RWPE2 (cell line): Measurements from ENCODE around the gene DEDD2.

Source experiments
- ATAC-seq: fragments of 200-7000 bp; cut with Tn5 transposase; 3 replicates; pipeline ENCODE4 v1.9.1; 2021; ENCODE audit warnings: low read depth
- DNase-seq: peaks from one replicate; pipeline ENCODE4 v3.0.0-alpha.2; 2020; ENCODE audit warnings: low spot score
- H3K27ac ChIP-seq: fragments of 450-650 bp; 2 replicates; pipeline ENCODE4 v1.5.1; 2017; ENCODE audit warnings: mild to moderate bottlenecking; ENCODE audit not compliant: poor library complexity, severe bottlenecking
- H3K27me3 ChIP-seq: fragments of 250-450 bp; sonication (Bioruptor Pico); 2 replicates; pipeline ENCODE4 v1.5.1; 2021; ENCODE audit warnings: mild to moderate bottlenecking, moderate library complexity; ENCODE audit not compliant: insufficient read depth, poor library complexity, severe bottlenecking
- H3K36me3 ChIP-seq: fragments of 250-450 bp; sonication (Bioruptor Pico); 2 replicates; pipeline ENCODE4 v1.5.1; 2020; ENCODE audit warnings: low read depth, mild to moderate bottlenecking, moderate library complexity
- H3K4me1 ChIP-seq: fragments of 250-450 bp; sonication (Bioruptor Pico); 2 replicates; pipeline ENCODE4 v1.5.1; 2021; ENCODE audit warnings: mild to moderate bottlenecking, moderate library complexity; ENCODE audit not compliant: insufficient read depth, poor library complexity, severe bottlenecking
- H3K4me3 ChIP-seq: fragments of 250-450 bp; sonication (Bioruptor Pico); 2 replicates; pipeline ENCODE4 v1.5.1; 2021; ENCODE audit warnings: mild to moderate bottlenecking, moderate library complexity; ENCODE audit not compliant: severe bottlenecking
- H3K9me3 ChIP-seq: fragments of 250-450 bp; sonication (Bioruptor Pico); 2 replicates; pipeline ENCODE4 v1.5.1; 2021; ENCODE audit warnings: mild to moderate bottlenecking, moderate library complexity; ENCODE audit not compliant: severe bottlenecking
- TF ChIP-seq, protein P1 (sequence below): fragments of 450-650 bp; IDR thresholded peaks from one replicate; pipeline ENCODE4 v1.5.1; 2017; ENCODE audit warnings: mild to moderate bottlenecking, moderate library complexity; ENCODE audit not compliant: poor library complexity, severe bottlenecking

Gene DEDD2

DNA sequence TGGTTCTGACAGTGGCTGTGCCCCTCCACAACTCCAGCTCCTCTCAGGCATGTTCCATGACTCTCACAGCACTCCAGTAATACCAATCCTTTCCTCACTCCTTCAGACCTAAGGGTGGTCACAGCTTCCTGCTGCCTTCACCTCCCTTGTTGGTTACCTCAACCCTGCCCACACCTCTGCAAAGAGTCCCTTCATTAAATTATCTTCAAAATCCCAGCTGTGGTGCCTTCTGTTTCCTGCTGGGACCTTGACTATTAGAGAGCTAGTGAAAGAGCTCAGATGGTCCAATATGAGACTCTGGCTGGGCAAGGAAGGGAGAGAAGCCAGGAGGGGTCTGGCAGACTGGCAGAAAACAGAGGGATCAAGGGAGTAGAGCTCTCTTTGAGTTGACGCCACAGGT, 26.1 kb downstream of the DEDD2 start:
- H3K36me3 ChIP-seq: no peaks in the 10 kb centered on the region
- H3K4me3 ChIP-seq: no peak overlapping the region
- TF ChIP-seq, protein P1, sequence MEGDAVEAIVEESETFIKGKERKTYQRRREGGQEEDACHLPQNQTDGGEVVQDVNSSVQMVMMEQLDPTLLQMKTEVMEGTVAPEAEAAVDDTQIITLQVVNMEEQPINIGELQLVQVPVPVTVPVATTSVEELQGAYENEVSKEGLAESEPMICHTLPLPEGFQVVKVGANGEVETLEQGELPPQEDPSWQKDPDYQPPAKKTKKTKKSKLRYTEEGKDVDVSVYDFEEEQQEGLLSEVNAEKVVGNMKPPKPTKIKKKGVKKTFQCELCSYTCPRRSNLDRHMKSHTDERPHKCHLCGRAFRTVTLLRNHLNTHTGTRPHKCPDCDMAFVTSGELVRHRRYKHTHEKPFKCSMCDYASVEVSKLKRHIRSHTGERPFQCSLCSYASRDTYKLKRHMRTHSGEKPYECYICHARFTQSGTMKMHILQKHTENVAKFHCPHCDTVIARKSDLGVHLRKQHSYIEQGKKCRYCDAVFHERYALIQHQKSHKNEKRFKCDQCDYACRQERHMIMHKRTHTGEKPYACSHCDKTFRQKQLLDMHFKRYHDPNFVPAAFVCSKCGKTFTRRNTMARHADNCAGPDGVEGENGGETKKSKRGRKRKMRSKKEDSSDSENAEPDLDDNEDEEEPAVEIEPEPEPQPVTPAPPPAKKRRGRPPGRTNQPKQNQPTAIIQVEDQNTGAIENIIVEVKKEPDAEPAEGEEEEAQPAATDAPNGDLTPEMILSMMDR: no peak
- no peak for DNase-seq
- ATAC-seq: no peak
- peaks cover 4% of the 10 kb centered on the region for H3K9me3 ChIP-seq
- H3K27ac ChIP-seq: peak overlapping the region; percentile 33
- no peaks in the 10 kb centered on the region for H3K27me3 ChIP-seq
- peaks cover 15% of the 10 kb centered on the region for H3K4me1 ChIP-seq

DNA sequence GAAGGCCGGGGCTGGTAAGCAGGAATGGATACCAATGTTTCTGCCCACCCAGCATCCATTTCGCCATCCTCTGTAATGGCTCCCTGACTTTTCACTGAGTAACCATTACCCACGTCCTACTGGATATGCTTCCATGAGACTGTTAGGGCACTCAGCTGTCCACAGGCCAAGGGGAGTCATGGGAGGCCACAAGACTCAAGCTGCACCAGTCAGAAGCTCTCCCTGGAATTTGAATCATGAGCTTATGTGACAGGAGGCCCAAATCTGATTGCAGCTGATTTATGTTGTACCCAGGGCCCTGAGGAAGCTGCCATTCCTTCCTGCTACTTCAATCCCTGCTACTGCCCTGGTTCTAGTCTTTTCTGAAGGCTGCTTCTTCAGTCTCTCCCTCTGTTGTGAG, 28.3 kb downstream of the DEDD2 start:
- peaks cover 15% of the 10 kb centered on the region for H3K4me1 ChIP-seq
- ATAC-seq: no peak
- H3K27me3 ChIP-seq: no peaks in the 10 kb centered on the region
- DNase-seq: no peak
- TF ChIP-seq, protein P1: no peak
- no peak overlapping the region for H3K27ac ChIP-seq
- no peaks in the 10 kb centered on the region for H3K36me3 ChIP-seq
- peaks cover 4% of the 10 kb centered on the region for H3K9me3 ChIP-seq
- H3K4me3 ChIP-seq: no peak overlapping the region

DNA sequence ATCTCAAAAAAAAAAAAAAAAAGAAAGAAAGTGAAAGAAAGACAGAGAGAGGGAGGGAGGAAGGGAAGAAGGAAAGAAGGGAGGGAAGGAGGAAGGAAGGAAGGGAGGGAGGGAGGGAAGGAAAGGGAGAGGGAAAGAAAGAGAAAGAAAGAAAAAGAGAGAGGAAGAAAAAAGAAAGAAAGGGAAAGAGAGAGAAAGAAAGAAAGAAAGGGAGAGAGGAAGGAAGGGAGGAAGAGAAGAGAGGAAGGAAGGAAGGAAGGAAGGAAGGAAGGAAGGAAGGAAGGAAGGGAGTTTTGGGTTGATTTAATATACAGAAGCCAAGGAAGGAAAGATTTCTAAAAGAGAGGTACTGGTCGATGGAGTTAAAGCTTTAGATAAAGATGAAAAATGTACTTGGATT, 28.8 kb downstream of the DEDD2 start:
- ATAC-seq: no peak
- H3K9me3 ChIP-seq: peaks cover 2% of the 10 kb centered on the region

DNA sequence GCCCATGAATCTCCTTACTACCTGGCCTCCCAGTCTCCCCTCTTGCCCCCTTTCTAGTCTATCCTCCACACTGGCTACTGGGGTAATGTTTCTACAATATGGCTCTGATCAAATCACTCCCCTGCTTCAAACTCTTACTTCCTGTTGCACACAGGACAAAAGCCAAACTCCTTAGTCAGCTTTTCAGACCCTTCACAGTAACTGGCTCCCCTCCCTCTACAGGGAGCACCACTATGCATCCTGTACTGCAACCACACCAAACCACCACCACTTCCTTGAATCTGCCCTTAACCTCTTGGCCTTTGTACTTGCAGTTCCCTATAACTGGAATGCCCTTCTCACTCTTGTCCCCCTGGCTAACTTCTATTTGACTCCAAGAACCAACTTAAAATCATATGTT, 32.2 kb downstream of the DEDD2 start:
- no peaks in the 10 kb centered on the region for H3K4me1 ChIP-seq
- no peak for ATAC-seq
- H3K27me3 ChIP-seq: no peaks in the 10 kb centered on the region
- no peaks in the 10 kb centered on the region for H3K9me3 ChIP-seq
- H3K27ac ChIP-seq: no peak overlapping the region
- no peak for DNase-seq
- no peak overlapping the region for H3K4me3 ChIP-seq
- no peaks in the 10 kb centered on the region for H3K36me3 ChIP-seq
- TF ChIP-seq, protein P1: no peak

More for the DNA sequence above, 28.8 kb downstream of the DEDD2 start:
- Histone ChIP-seq H3K4me3 (no peak overlapping the region), H3K27ac (no peak overlapping the region), H3K36me3 (no peaks in the 10 kb centered on the region), H3K27me3 (no peaks in the 10 kb centered on the region), H3K4me1 (peaks cover 15% of the 10 kb centered on the region)
- TF ChIP-seq, protein P1: no peak
- DNase-seq: no peak

DNA sequence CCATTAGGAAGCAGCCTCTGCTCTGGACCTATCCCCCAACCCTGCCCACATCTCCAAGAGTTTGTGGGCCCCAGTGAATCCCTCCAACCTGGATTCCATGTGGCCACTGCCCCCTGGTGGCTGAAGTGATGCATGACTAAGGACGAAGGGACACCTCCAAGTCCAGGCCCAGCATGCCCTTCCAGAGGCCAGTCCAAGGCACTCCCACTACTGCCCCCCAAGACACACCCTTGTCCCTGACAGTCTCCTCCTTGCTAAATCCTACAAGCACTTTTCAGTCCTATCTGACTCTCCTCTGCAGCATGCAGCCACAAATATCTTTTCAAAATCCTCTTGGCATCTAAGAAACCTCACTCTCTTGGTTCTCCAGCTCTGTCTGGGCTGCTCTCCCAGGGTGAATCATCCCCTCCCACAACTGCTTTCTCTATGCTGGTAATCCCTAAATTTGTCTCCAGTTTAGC, 33.0 kb downstream of the DEDD2 start:
- no peak overlapping the region for H3K4me3 ChIP-seq
- no peak overlapping the region for H3K27ac ChIP-seq
- H3K4me1 ChIP-seq: no peaks in the 10 kb centered on the region
- peak; percentile 72 for ATAC-seq
- DNase-seq: no peak
- TF ChIP-seq, protein P1: peak; percentile 78
- no peaks in the 10 kb centered on the region for H3K9me3 ChIP-seq
- peaks cover 3% of the 10 kb centered on the region for H3K27me3 ChIP-seq
- H3K36me3 ChIP-seq: no peaks in the 10 kb centered on the region
